ENCODE results near the gene SEMA5B.

DNA sequence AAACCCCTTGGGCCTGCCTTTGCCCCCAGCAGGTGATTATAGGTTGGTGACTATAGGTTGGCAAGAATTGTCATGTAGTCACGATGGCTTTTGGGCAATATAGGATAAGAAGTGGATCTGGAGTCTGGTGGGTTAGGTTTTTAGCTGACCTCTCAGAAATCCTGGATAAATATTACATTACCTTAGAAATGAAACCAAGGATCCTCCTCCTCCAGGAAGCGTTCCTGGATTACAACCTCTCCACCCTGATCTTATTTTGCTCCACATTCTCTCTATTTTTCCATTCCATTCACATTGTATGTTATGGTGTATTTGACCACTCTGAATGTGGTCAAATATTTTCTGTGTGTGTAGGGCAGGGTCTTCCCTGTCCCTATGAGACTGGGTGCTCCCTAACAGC is 82.3 kb downstream of the SEMA5B start:
- TF ChIP-seq, protein P1, sequence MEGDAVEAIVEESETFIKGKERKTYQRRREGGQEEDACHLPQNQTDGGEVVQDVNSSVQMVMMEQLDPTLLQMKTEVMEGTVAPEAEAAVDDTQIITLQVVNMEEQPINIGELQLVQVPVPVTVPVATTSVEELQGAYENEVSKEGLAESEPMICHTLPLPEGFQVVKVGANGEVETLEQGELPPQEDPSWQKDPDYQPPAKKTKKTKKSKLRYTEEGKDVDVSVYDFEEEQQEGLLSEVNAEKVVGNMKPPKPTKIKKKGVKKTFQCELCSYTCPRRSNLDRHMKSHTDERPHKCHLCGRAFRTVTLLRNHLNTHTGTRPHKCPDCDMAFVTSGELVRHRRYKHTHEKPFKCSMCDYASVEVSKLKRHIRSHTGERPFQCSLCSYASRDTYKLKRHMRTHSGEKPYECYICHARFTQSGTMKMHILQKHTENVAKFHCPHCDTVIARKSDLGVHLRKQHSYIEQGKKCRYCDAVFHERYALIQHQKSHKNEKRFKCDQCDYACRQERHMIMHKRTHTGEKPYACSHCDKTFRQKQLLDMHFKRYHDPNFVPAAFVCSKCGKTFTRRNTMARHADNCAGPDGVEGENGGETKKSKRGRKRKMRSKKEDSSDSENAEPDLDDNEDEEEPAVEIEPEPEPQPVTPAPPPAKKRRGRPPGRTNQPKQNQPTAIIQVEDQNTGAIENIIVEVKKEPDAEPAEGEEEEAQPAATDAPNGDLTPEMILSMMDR (conservative IDR thresholded peaks at IDR 0.05), result no peak
- TF ChIP-seq EZH2 (IDR thresholded peaks at IDR 0.05; ENCODE audit: low read depth), result no peak

Data from PC-9 (cell line).